ENCODE data around the gene SLC38A9.

GRCh38 chr5:55734658-55735057 lies 22.5 kb upstream of the SLC38A9 start:
- TF ChIP-seq CTCF (IDR thresholded peaks at IDR 0.05 in 8 of 11, conservative IDR thresholded peaks at IDR 0.05 in 3 of 11) (no peak), POLR2A (IDR thresholded peaks at IDR 0.05) (no peak)

Data from spleen (tissue), 7 donors.